Stimulated activated naive CD8-positive, alpha-beta T cell treated with anti-CD3 and anti-CD28 coated beads, Interleukin-15, Interleukin-2, amounts not matched to agents 100 U/mL and 50 U/mL, for 24 hours (primary cell): ENCODE data around the gene CYP27A1.

Experiments
- ATAC-seq: fragments of 150-1000 bp; cut with Tn5 transposase; one replicate; pipeline ENCODE4 v1.10.0; 2021
- DNase-seq: peaks from one replicate; pipeline ENCODE4 v3.0.0; 2021

Gene CYP27A1

DNA sequence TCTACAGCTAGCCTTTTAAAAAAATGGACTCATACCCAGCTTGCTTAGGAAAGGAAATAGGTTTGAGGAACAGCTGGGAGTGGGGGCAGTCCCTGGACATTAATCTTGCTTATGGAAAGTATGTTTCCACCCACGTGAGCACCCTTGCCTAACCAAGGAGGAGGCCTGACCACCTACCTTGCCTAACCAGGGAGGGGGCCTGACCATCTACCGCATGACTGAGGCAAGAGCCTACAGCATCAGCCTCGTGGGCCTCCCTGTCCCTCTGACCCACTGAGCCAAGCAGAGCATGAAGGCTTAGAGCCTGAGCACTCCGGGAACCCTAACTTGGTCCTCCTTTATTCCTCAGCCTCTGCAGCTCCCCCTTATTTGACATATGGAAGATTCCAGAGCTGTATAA lies 29.4 kb downstream of the CYP27A1 start:
- ATAC-seq (no peak), DNase-seq (no peak)

DNA sequence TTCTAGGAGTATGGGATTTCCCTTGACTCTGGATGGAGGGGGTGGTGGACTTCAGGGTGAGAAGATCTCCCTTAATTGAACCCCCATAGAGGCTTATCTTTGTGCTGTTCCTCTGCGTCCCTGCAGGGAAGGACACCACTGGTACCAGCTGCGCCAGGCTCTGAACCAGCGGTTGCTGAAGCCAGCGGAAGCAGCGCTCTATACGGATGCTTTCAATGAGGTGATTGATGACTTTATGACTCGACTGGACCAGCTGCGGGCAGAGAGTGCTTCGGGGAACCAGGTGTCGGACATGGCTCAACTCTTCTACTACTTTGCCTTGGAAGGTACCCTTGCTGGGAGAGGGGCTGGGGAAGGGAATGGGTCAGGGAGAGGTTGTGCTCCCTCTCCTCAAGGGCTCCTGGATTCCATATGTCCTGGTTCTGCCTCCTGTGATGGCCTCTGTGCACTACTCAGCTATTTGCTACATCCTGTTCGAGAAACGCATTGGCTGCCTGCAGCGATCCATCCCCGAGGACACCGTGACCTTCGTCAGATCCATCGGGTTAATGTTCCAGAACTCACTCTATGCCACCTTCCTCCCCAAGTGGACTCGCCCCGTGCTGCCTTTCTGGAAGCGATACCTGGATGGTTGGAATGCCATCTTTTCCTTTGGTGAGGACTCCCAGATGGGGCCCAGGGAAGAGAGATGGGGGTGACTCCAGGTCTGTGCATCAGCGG lies 30.3 kb downstream of the CYP27A1 start:
- no peak for DNase-seq
- peak; percentile 8 for ATAC-seq

DNA sequence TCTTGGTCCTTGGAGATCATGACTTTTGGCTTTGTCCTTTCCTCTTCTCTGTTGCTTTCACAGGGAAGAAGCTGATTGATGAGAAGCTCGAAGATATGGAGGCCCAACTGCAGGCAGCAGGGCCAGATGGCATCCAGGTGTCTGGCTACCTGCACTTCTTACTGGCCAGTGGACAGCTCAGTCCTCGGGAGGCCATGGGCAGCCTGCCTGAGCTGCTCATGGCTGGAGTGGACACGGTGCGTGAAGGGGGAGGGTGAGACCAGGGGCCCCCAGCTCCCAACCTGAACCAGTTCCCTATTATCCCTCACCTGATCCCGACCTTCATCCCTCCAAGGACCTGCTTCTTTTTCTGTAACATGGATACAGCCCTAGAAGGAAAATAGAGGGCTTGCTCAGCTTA lies 30.9 kb downstream of the CYP27A1 start:
- no peak for ATAC-seq

DNA sequence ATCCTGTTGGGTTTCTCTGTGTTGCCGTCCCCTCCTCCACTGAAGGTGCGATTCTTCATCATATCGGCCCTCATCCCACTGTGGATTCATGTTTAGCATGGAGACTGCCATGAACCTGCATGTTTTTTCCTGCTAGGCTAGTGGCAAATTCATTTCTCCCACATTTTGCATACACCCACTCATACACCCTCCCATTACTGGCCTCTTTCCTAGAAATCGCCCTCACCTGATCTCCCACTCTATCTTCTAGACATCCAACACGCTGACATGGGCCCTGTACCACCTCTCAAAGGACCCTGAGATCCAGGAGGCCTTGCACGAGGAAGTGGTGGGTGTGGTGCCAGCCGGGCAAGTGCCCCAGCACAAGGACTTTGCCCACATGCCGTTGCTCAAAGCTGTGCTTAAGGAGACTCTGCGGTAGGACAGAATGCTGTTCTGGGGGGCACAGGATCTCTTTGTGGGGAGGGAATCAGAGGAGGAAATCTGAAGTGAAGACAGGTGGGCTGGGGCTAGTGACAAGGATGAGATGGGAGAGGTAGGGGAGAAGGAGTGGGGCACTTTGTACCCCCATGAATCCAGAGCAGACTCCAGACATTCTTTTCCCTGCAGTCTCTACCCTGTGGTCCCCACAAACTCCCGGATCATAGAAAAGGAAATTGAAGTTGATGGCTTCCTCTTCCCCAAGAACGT lies 32.0 kb downstream of the CYP27A1 start:
- no peak for ATAC-seq
- DNase-seq = no peak

More for the DNA sequence above, 30.9 kb downstream of the CYP27A1 start:
- no peak for DNase-seq

DNA sequence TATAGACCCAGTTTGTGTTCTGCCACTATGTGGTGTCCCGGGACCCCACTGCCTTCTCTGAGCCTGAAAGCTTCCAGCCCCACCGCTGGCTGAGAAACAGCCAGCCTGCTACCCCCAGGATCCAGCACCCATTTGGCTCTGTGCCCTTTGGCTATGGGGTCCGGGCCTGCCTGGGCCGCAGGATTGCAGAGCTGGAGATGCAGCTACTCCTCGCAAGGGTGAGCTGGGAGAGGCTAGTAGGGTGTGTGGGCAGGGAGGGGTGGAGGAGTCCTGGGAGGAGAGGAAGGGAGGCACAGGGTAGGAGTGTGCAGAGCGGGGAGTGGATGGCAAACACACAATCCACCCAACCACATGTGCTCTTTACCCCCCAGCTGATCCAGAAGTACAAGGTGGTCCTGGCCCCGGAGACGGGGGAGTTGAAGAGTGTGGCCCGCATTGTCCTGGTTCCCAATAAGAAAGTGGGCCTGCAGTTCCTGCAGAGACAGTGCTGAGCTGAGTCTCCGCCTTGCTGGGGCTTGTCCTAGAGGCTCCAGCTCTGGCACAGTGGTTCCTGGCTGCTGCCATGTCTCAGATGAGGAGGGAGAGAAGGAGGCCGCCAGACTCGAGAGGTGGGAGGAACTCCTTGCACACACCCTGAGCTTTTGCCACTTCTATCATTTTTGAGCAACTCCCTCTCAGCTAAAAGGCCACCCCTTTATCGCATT lies 32.7 kb downstream of the CYP27A1 start:
- no peak for DNase-seq
- ATAC-seq = peak; percentile 28

DNA sequence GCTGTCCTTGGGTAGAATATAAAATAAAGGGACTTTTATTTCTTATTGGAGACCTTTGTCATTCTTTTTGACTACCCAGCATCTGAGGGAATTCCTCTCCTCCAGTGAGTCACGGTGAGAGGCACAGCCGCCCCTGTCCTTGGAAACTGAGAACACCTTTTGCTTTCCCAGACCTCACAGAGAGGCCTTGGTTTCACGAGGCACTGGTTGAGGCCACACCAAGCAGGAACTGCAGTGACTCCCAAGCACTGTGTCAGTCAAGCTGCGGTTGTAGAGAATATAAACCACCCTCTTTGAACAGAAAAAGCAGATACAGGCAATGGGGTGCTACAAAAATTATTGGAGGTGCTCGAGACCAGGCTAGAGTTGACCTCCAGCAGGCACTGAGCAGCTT lies 33.3 kb downstream of the CYP27A1 start:
- ATAC-seq (no peak), DNase-seq (no peak)

DNA sequence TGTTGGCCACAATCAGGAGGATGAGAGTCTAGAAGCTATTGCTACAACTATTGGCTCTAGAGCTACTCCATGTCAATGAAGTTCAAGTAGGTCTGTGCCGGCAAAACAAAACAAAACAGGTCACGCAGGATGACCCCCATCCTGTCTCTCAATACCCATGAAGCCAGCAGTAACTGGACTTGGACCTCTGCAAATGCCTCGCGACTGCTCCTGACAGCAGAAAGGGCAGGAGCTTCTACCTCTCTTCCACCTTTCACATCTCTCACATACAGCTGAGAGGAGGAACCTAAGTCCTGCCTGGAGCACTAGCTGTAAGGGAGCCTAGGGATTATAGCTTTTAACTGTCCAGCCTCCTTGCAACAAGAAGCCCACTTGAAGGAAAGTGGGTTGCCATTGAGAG lies 33.7 kb downstream of the CYP27A1 start:
- ATAC-seq (no peak), DNase-seq (no peak)

DNA sequence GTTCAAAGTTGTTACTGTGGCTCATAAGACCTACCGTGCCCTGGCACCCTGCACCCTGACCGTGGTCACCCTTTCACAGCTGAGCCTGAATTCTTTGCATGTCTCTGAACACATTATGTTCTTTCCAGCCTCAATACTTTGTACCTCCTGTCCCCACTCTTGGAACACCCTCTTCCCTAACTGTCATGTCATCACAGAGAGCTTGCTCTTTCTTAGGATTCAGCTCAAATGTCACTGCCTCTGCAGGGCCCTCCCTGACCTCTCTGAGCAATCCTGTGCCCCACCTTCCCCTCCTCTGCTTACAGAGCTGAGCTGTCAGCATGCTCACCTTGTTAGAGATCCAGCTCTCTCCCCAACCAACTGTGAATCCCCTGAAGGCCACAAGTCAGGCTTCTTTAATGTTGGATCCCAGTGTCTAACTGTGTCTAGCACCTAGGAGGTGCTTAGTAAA lies 34.6 kb downstream of the CYP27A1 start:
- no peak for DNase-seq
- no peak for ATAC-seq

DNA sequence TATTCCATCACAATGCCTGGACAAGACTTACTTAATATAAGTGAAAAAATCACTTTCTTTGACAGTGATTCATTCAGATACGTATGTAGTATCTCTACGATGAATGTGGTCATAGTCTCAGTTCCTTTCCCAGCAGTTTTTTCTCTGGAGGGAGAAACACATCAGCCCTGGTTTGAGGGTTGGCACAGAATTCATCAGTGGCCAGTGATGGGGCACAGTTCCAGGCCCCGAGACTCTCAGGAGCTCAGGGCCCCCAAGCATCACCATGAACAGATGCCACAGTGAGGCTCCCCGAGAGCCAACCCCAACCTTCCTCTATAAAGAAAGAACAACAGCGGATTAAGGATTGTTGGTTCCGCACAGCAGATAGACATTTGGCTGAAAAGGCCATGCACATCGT lies 37.1 kb downstream of the CYP27A1 start:
- no peak for ATAC-seq
- DNase-seq = no peak

DNA sequence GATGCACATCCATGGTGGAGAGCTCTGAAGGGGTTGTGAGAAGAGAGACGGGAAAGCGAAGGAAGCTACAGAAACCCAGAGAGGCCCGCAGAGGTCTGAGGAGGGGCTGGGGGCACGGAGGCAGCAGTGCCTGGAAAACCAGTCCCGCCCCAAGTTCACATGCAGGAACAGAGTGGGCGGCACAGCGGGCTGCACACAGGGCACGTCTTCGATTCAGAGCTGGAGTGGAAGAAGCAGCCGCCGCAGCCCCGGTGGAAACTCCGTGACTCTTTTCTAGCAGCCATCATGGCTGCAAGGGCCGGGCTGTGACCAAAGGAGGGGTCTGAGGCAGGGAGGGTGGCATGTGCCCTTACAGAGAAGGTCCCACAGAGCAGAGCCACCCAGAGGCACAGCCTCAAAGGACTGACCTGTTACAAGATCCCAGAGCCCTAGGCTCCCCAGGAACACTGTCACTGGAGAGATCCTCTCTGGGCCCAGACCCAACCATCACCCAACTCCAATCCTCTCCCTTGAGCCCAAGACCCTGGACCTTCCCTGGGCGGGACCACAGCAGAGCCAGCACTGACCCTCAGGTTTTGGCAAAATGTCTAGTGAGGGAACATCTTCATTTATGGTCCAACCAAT lies 38.9 kb downstream of the CYP27A1 start:
- DNase-seq (no peak), ATAC-seq (no peak)

DNA sequence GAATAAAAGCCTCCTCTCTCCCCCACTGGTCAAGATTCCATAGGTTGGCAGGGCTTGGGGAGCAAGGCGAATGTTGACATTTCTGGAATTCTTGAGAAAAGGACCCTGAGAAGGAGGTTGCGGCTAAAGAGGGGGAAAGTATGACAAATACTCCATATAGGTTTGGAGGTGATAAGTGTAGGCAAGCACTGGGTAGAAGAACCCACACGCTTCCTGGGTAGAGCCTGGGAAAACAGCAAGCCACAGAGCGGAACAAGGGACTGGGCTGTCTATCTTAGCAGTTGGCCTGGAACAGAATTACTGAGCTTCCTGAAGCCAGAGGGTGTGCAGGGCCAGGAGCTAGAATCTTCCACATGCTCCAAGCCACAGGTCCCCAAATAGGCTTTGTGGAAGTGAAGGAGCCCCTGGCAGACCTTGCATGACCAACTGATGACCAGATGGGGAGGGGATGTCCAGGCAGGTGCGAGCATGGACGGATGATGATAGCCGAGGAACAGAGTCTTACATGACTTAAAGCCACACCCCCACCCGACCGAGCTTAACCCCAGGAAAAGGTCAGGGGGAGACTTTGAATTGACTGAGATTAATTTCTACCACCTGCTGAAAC lies 39.8 kb downstream of the CYP27A1 start:
- DNase-seq = no peak
- no peak for ATAC-seq

DNA sequence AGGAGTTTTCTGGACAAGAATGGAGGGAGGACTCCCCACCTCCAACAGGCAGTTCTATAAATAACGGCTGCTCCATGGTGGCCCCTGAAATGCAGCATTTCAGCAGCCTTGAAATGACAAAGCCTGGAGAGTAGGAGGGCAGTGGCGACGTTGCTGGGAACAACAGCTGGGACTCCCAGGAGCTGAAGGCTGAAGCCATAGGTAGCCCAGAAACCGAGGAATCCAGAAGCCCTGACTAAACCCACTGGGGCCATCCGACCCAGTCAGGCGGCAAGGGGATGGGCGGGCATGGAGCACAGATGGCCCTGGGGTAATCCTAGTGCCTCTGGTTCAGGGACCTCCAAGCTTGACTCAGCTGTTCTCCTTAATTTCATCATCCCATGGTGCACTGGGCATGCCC lies 40.7 kb downstream of the CYP27A1 start:
- ATAC-seq (no peak), DNase-seq (no peak)

DNA sequence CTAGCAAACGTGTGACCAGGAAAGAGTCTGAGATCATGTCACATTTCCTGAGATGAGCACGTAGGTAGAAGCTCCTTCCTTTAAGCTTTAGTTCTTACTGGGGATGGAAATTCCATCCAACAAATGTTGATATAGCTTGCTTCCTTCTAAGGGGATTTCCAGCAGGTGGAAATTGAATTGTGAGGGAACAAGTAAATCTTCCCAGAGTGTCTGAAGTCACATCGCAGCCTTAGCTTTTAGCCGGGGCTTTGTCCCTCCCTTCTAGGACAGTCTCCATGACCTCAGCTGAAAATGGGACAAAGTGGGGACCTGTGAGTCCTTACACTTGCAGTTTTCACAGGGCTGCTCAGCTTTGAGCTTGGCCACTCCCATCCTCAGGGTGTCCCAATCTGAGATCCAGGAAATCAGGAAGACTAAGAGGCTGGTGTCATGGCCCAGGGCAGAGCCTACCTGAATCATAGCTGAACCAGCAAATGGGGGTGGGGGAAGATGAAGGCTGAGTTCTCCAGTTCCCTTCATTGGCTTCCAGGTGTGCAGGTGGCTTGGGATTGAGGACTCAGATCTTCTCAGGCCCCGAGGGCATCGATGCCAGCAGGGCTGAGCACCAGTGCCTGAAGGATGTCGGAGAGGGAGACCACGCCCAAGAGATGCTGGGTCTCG lies 41.4 kb downstream of the CYP27A1 start:
- ATAC-seq = no peak

DNA sequence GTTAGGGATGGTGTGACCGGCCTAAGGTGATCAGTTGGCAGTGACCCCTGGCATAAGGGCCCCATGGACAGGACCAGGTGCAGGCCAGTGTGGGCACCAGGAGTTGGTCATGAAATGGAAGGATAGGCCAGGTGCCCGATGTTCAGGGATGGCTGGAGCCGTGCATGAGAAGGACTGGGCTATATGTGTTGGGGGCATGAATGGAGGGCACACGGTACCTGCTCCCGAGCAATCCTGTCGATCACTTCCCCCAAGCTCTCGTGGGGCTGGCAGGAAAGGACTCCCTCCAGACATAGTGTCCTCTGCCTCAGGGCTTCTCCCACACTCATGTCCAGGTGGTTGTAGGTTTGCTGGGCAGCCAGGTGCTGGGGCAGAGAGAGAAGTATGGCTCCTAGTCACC lies 42.1 kb downstream of the CYP27A1 start:
- no peak for ATAC-seq
- no peak for DNase-seq

More for the DNA sequence above, 41.4 kb downstream of the CYP27A1 start:
- DNase-seq = no peak

DNA sequence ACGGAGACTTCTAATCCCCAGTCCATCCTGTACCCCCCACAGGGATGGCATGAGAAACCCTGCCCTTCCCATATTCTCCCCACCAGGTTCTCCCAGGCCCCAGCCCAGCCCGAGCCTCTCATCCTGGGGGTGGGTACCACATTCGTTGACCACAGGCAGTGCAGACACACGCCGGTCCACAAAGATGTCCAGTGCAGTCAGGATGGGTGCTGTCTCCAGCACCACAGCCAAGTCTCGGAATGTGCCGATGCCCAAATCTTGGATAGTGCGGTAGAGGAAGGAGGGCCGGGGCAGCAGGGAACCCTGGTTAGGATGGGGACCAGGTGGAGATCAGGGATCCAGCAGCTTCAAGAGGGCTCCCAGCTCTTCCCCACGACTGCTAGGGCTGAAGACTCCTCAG lies 44.8 kb downstream of the CYP27A1 start:
- no peak for DNase-seq
- no peak for ATAC-seq

DNA sequence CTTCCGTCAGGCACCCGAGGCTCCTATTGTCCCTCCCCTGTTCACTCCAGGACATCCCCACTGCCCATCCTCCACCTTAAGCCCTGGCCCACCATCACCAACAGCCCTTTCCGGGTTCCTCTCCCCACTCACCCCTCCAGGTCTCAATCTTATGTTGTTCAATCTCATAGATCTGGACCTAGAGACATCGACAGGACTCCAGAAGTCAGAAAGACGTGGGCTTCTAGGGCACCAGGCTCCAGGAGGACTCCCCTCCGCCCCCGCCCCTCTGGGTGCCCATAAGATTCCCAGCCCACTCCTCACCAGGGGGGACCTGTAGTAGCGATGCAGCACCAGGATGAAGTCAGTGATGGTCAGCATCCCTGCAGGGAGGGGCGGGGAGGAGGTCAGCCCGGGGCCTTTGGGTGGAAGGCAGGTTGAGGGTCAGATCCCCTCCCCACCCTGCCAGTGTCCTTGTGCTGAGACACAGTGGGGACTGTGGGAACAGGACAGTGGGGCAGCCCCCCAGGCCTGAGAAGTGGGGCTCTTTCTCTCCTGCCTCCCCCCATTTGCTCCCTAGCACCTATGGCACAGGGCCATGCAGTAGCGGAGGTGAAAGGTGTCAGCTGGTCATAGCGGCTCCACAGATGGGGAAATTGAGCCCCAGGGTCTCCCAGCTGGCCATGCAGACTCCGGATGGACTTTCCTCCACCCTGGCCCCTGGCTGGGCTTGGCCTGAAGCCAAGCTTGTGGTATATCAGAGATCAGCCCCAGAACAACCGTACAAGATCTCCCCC lies 45.9 kb downstream of the CYP27A1 start:
- ATAC-seq = no peak
- no peak for DNase-seq

DNA sequence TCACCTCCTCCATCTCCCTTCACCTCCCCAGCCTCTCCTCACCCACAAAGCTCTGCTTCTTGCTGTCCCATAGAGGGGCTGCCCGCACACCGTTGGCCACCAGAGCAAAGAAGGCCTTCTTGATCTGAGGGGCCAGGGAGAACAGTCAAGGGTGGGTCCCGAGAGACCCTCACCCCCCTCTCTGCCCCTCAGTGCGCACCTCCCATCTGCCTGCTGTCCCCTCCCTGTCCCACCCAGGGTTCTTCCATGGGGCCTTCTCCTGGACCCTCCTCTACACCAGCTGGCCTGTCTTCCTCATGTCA lies 46.5 kb downstream of the CYP27A1 start:
- no peak for ATAC-seq
- no peak for DNase-seq

DNA sequence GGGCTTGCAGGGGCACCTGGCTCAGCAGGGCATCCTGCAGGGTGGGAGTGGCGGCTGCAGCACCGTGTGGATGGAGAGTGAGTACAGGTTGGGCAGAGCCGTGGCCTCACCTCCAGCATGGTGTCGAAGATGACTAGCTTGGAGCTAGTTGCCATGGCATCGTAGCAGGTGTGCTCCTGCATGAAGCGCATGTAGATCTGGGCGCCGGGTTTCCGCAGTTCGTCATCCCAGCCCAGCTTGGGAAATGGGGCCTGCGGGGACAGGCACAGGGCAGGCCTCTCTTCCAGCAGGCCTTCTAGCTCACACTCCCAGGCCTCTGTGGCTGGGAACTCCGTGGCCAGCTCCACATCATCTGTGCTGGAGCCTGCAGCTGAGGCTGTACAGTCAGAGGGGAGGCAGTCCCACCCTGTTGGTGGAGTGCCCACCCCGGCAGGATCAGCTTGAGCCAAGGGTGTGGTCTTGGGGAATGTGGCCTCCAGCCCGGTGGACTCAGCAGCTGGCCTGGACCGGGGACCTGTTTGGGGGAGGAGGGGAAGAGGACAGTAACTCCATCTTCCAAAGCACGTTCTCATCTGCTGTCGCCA lies 48.0 kb downstream of the CYP27A1 start:
- ATAC-seq (no peak), DNase-seq (no peak)

DNA sequence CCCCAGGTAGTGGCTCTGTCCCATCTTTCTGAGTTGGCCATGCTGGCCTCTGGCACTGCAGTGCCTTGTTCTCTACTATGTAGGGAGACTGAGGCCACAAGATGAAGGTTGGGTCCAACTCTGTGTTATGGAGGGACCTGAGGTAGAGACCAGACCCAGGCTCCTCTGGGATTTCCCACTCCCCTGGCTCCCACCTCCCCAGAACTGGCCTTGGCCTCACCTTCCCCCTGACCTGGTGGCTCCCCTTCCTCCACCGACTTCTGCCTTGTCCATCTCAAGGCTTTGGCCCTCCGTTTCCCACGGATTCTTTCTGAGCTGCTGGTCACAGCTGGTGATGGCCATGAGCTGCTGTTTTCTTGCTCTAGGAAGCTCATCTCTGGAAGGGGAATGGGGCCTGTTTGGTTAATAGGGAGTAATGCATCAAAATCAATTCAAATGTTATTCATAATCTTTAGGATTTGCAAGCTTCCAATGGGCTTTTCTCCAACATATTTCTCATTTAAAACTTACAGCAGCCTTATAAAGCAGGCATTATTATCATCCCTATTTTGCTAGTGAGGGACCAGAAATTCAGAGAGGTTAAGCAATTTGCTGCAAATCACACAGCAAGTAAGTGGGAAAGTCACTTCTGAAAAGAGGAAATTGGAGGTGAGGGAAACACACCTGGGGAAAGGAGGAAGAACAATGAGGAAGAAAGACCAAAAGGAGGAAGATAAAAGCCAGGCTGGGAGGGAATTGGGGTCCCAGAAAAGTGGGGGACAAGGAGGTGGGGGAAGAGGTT lies 48.8 kb downstream of the CYP27A1 start:
- ATAC-seq = no peak
- no peak for DNase-seq

DNA sequence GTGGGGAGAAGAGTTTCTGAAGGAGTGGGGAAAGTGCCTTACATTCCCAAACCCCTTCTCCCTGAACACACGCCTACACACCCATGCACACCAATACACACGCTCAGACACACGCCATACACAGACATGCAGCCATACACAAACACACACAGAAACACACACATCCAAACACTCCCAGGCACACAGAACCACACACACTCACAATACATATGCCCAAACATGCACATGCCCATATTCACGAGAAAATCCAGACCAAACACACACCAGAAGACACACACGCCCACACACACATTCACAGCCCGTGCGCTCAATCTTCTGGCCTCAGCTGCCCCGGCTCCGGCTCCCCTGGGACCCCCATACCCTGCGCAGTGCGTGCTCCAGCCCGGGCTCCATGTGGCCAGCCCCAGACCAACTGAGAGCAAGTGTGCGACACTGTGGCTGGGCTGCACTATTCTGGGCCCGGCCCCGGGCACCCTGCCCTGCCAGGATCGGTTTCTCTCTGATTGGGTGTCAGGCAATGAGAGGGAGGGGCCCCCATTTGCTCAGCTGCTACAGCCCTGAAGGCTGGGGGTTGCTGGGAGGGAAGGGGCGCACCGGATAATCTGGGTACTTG lies 49.5 kb downstream of the CYP27A1 start, which contains the start of gene PRKAG3:
Gene PRKAG3, minus strand, starts transcription at position 426 of the 613 bp plus-strand sequence.
- ATAC-seq (no peak), DNase-seq (no peak)
